ENCODE measurements around the gene ADAP2.
"Not testable (repeated sequence)": the region's sequence is repeated elsewhere in the genome, so short reads cannot be mapped to it uniquely, and the experiment has no call there.

ADAP2 gene

GRCh38 chr17:30970831-30971567, 49.3 kb downstream of the ADAP2 start, which contains the start of gene RNF135:
TSS of gene RNF135 (plus strand) at chr17:30971039. CDS start at chr17:30971074, 35 bp downstream.
- DNase-seq: peak; percentile 79

GRCh38 chr17:30975042-30975820, 53.5 kb downstream of the ADAP2 start:
- no peak for DNase-seq

GRCh38 chr17:30979919-30980318, 58.2 kb downstream of the ADAP2 start:
- not testable (repeated sequence) for DNase-seq

GRCh38 chr17:30981531-30982519, 60.1 kb downstream of the ADAP2 start:
- DNase-seq: no peak

GRCh38 chr17:30982855-30983254, 61.1 kb downstream of the ADAP2 start:
- DNase-seq: no peak

GRCh38 chr17:30990458-30990857, 68.7 kb downstream of the ADAP2 start:
- DNase-seq: no peak

GRCh38 chr17:30992551-30992950, 70.8 kb downstream of the ADAP2 start:
- DNase-seq: no peak

GRCh38 chr17:30995347-30995746, 73.6 kb downstream of the ADAP2 start:
- no peak for DNase-seq

- no peak for DNase-seq
These were observed 74.7 kb downstream of the ADAP2 start for GRCh38 chr17:30996486-30996885.

GRCh38 chr17:30997270-30997669, 75.5 kb downstream of the ADAP2 start:
- DNase-seq: no peak

- DNase-seq: no peak
These were observed 76.1 kb downstream of the ADAP2 start for GRCh38 chr17:30997842-30998241.

- DNase-seq: no peak
These were observed 80.3 kb downstream of the ADAP2 start for GRCh38 chr17:31002047-31002446.

GRCh38 chr17:31003225-31003866, 81.6 kb downstream of the ADAP2 start:
- no peak for DNase-seq

- DNase-seq: no peak
These were observed 82.4 kb downstream of the ADAP2 start for GRCh38 chr17:31004160-31004559.

- DNase-seq: no peak
These were observed 86.1 kb downstream of the ADAP2 start for GRCh38 chr17:31007695-31008373.

GRCh38 chr17:31008374-31009041, 86.8 kb downstream of the ADAP2 start:
- DNase-seq: peak; percentile 77
